SU-DHL-6 (cell line): ENCODE results near the gene DNMT3A.

Source experiments
- EZH2phosphoT487 ChIP-seq: fragments of 200-600 bp; sonication (generic), shearing (Covaris generic); conservative IDR thresholded peaks from 2 replicates; pipeline ENCODE4 v1.6.1; 2018; ENCODE audit warnings: mild to moderate bottlenecking, antibody characterized with exemption, low read length, moderate library complexity, mixed read lengths
- TF ChIP-seq, protein P1 (sequence below): fragments of 200-600 bp; sonication (generic); IDR thresholded peaks from one replicate; pipeline ENCODE4 v1.5.1; 2017; ENCODE audit warnings: antibody characterized with exemption, mild to moderate bottlenecking, low read length, moderate library complexity; ENCODE audit not compliant: insufficient read depth, poor library complexity, severe bottlenecking

DNA sequence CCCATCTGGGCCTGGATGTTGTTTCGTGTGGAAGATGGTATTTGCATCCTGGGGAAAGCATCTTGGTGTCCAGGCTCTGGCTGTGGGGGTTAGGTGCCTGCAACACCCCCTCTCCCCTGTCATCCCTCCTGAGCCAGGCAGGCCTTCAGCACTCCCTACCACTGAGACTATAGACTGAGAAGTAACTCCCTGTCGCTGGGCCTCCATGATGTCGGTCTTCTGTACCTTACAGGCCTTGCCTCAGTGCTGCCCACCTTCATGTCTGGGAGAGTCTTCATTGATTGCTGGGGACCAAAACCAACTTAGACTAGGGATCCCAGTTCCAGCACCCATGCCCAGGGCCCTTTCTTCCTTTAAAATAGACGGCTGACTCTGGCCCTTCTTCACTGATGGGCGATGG is 33.1 kb upstream of the DNMT3A start:
- no peak for TF ChIP-seq EZH2phosphoT487
- TF ChIP-seq, protein P1, sequence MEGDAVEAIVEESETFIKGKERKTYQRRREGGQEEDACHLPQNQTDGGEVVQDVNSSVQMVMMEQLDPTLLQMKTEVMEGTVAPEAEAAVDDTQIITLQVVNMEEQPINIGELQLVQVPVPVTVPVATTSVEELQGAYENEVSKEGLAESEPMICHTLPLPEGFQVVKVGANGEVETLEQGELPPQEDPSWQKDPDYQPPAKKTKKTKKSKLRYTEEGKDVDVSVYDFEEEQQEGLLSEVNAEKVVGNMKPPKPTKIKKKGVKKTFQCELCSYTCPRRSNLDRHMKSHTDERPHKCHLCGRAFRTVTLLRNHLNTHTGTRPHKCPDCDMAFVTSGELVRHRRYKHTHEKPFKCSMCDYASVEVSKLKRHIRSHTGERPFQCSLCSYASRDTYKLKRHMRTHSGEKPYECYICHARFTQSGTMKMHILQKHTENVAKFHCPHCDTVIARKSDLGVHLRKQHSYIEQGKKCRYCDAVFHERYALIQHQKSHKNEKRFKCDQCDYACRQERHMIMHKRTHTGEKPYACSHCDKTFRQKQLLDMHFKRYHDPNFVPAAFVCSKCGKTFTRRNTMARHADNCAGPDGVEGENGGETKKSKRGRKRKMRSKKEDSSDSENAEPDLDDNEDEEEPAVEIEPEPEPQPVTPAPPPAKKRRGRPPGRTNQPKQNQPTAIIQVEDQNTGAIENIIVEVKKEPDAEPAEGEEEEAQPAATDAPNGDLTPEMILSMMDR = no peak
